H1 (cell line): ENCODE measurements around the gene BAIAP2L2. TPM values are rescaled to one million over a fixed set of nuclear protein-coding genes. Genes with fewer than 3 reads are reported as not detected.

Experiments
- ATF3 ChIP-seq: IDR thresholded peaks from 2 replicates; pipeline ENCODE4 v1.6.1; 2011; ENCODE audit warnings: low read depth, mild to moderate bottlenecking, low read length; ENCODE audit not compliant: insufficient read depth
- BACH1 ChIP-seq: IDR thresholded peaks from 2 replicates; pipeline ENCODE4 v1.6.1; 2012; ENCODE audit warnings: low read length, improper control_type of control experiment
- CHD1 ChIP-seq: IDR thresholded peaks from 2 replicates; pipeline ENCODE4 v1.6.1; 2012; ENCODE audit warnings: low read depth, low read length, improper control_type of control experiment
- HDAC2 ChIP-seq, 2 experiments: fragments of 300-600 bp in 1 of 2; sonication (generic) in 1 of 2; IDR thresholded peaks; 2 replicates each; pipeline ENCODE4 v1.6.1; 2011 to 2012; ENCODE audit warnings: low read depth in 2 of 2, low read length in 2 of 2, mild to moderate bottlenecking in 2 of 2, moderate library complexity in 2 of 2, borderline replicate concordance in 1 of 2, inconsistent platforms in 1 of 2
- JUN ChIP-seq: IDR thresholded peaks from 2 replicates; pipeline ENCODE4 v1.6.1; 2011; ENCODE audit warnings: low read depth, mild to moderate bottlenecking, improper control_type of control experiment, low read length
- RNF2 ChIP-seq: fragments of 200-900, 300-1000 bp; sonication (generic); IDR thresholded peaks from 2 replicates; pipeline ENCODE4 v1.7.1; 2016; ENCODE audit warnings: borderline replicate concordance, low read depth, mild to moderate bottlenecking, antibody characterized with exemption, low read length; ENCODE audit not compliant: poor library complexity, severe bottlenecking; ENCODE audit errors: missing control alignments
- TAF7 ChIP-seq: optimal IDR thresholded peaks from 2 replicates; pipeline ENCODE3; 2011; ENCODE audit warnings: low read depth, mild to moderate bottlenecking, inconsistent platforms, low read length, moderate library complexity, borderline replicate concordance
- TBP ChIP-seq: IDR thresholded peaks from 2 replicates; pipeline ENCODE4 v1.6.1; 2011; ENCODE audit warnings: low read depth, low read length, improper control_type of control experiment
- TEAD4 ChIP-seq: IDR thresholded peaks from 2 replicates; pipeline ENCODE4 v1.6.1; 2012; ENCODE audit warnings: low read depth, low read length, inconsistent platforms, mixed read lengths
- polyA plus RNA-seq, 7 experiments: library from polyadenylated mRNA; depleted of rRNA in 3 of 7; stranded (reverse) in 5 of 7; unstranded in 2 of 7; fragments of >200 nt in 5 of 7; fragments of 200-250 nt in 2 of 7; gene quantifications; 1 replicate in 5 of 7; 2 replicates in 1 of 7; 4 replicates in 1 of 7; pipeline versions ENCODE4 v1.2.1 to v1.2.3, GENCODE V29; 2011 to 2013; ENCODE audit warnings: missing spikeins in 2 of 7, mixed read lengths in 2 of 7
- total RNA-seq: library from RNA; stranded (reverse); fragmentation: NEBNext Ultra II Directional; extraction: Animal tissue kit (Norgen Biotek cat#: 25700); gene quantifications from 2 replicates; pipeline ENCODE4 v1.2.1, GENCODE V29; 2021

BAIAP2L2 gene
- total and polyA plus RNA-seq, 2 of the 8 experiments (the other 6 are each of a cell fraction or from before 2014, with no cell fraction given), result 5.4 to 10.0 TPM

DNA sequence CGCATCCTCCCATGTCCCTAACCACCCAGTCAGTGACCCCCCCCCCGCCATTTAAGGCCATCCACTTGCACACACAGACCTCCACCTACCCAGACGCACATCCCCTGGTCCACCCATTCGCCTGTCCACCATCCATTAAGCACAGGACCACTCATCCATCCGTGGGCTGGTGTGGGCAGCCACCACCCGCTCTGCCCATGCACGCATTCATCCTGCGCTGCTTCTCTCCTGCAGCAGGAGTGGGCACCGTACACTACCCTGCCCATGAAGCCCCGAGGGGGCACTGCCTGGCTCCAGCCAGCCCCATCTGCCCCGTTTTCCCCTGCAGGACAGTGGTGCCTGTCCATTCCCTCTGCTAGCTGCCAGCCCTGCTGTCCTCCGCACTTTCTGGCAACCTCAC is 22.6 kb downstream of the BAIAP2L2 start (continued):
- TF ChIP-seq RNF2 (no peak), ATF3 (no peak), TBP (no peak), CHD1 (no peak), BACH1 (no peak), TEAD4 (no peak), HDAC2 (IDR thresholded peaks at IDR 0.05; ENCODE audit: borderline replicate concordance in 1 of 2, low read depth in 2 of 2, low read length in 2 of 2) (no peak), TAF7 (no peak), JUN (no peak)
- TF ChIP-seq, all 59 proteins: peak for 0
